HEK293 (cell line): ENCODE data around the gene CST9L.

ENCODE experiments used
- SCRT1 ChIP-seq: fragments of 450-650 bp; formaldehyde crosslinking; IDR thresholded peaks from 2 replicates; pipeline ENCODE4 v1.5.1; 2016; ENCODE audit warnings: missing biosample characterization, missing genetic modification characterization, borderline replicate concordance
- ZNF114 ChIP-seq: fragments of 450-650 bp; formaldehyde crosslinking; IDR thresholded peaks from 2 replicates; pipeline ENCODE4 v1.5.0; 2017; ENCODE audit warnings: missing biosample characterization, missing genetic modification characterization
- ZNF24 ChIP-seq: fragments of 450-650 bp; formaldehyde crosslinking; IDR thresholded peaks from 2 replicates; pipeline ENCODE4 v1.5.1; 2016; ENCODE audit warnings: missing biosample characterization, missing genetic modification characterization
- ZNF707 ChIP-seq: fragments of 450-650 bp; formaldehyde crosslinking; IDR thresholded peaks from 2 replicates; pipeline ENCODE4 v1.5.1; 2016; ENCODE audit warnings: missing biosample characterization, missing genetic modification characterization
- TF ChIP-seq, protein P1 (sequence below): fragments of 450-650 bp; formaldehyde crosslinking; IDR thresholded peaks from 2 replicates; pipeline ENCODE4 v1.5.1; 2016; ENCODE audit warnings: missing biosample characterization, missing genetic modification characterization

DNA sequence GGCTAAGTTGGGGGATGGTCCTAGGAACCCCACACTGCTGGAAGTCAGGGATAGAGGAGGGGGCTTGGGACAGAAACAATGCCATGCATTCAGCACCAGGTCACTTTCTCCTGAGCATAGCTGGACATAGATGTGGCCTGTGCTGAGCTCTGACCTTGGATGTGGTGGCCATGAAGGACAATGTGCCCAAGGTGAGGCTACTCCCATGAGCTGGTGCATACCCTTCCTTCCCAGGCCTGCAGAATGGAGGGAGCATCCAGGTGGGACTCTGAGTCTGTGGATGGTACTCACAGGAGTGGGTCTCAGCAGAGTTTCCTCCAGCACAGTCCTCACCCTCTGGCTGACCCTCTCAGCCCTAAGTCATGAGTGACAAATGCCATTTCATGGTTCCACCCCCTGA lies 16.9 kb downstream of the CST9L start:
- TF ChIP-seq ZNF114 (tag by site-specific recombination) (no peak), ZNF24 (tag by site-specific recombination) (no peak), ZNF707 (no peak), SCRT1 (tag by site-specific recombination) (no peak)
- TF ChIP-seq, protein P1, sequence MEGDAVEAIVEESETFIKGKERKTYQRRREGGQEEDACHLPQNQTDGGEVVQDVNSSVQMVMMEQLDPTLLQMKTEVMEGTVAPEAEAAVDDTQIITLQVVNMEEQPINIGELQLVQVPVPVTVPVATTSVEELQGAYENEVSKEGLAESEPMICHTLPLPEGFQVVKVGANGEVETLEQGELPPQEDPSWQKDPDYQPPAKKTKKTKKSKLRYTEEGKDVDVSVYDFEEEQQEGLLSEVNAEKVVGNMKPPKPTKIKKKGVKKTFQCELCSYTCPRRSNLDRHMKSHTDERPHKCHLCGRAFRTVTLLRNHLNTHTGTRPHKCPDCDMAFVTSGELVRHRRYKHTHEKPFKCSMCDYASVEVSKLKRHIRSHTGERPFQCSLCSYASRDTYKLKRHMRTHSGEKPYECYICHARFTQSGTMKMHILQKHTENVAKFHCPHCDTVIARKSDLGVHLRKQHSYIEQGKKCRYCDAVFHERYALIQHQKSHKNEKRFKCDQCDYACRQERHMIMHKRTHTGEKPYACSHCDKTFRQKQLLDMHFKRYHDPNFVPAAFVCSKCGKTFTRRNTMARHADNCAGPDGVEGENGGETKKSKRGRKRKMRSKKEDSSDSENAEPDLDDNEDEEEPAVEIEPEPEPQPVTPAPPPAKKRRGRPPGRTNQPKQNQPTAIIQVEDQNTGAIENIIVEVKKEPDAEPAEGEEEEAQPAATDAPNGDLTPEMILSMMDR (tag by site-specific recombination), result no peak
